ENCODE results near the gene CUL1. TPM values are rescaled to one million over a fixed set of nuclear protein-coding genes. Genes with fewer than 3 reads are reported as not detected.
"Not testable (repeated sequence)": the region's sequence is repeated elsewhere in the genome, so short reads cannot be mapped to it uniquely, and the experiment has no call there.

CUL1 gene
- total RNA-seq, 1 donor from 2014 or later: 69.4 TPM

DNA sequence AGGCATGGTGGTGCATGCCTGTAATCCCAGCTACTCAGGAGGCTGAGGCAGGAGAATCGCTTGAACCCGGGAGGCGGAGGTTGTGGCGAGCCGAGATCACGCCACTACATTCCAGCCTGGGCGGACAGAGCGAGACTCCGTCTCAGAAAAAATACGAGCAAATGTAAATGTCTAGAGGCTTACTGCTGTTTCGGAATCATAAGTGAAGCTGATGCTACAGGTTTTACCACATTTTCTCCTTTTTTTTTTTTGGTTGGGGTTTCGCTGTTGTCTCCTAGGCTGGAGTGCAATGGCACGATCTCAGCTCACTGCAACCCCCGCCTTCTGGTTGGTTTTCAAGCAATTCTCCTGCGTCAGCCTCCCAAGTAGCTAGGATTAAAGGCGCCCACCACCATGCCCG lies 11.7 kb downstream of the CUL1 start:
- H3K4me3 Mint-ChIP-seq (ENCODE audit: low read depth); H3K27me3 Mint-ChIP-seq (ENCODE audit: low read depth); H3K27ac Mint-ChIP-seq; H3K9me3 Mint-ChIP-seq; intact Hi-C loops (cut with micrococcal nuclease); DNase-seq (ENCODE audit: low spot score): not testable (repeated sequence)
- Mint-ChIP-seq H3K4me1 (ENCODE audit: low read depth) (peaks cover 67% of the 10 kb centered on the region), H3K36me3 (ENCODE audit: low read depth) (peaks cover 30% of the 10 kb centered on the region)

GRCh38 chr7:148711191-148712102 lies 12.7 kb downstream of the CUL1 start:
- DNase-seq (ENCODE audit: low spot score): no peak
- Mint-ChIP-seq H3K27me3 (ENCODE audit: low read depth) (no peaks in the 10 kb centered on the region), H3K36me3 (ENCODE audit: low read depth) (peaks cover 34% of the 10 kb centered on the region), H3K27ac (no peak overlapping the region), H3K4me1 (ENCODE audit: low read depth) (peaks cover 65% of the 10 kb centered on the region), H3K9me3 (no peaks in the 10 kb centered on the region), H3K4me3 (ENCODE audit: low read depth) (no peak overlapping the region)
- intact Hi-C loops (cut with micrococcal nuclease): no loop called here

- no peaks in the 10 kb centered on the region for H3K27me3 Mint-ChIP-seq (ENCODE audit: low read depth)
- H3K27ac Mint-ChIP-seq: peak overlapping the region; percentile 12
- H3K4me3 Mint-ChIP-seq (ENCODE audit: low read depth): no peak overlapping the region
- no peaks in the 10 kb centered on the region for H3K9me3 Mint-ChIP-seq
- peaks cover 44% of the 10 kb centered on the region for H3K36me3 Mint-ChIP-seq (ENCODE audit: low read depth)
- DNase-seq (ENCODE audit: low spot score): no peak
- H3K4me1 Mint-ChIP-seq (ENCODE audit: low read depth): peaks cover 63% of the 10 kb centered on the region
- intact Hi-C loops (cut with micrococcal nuclease): no loop called here
Observed at GRCh38 chr7:148712678-148713329, 14.1 kb downstream of the CUL1 start.

DNA sequence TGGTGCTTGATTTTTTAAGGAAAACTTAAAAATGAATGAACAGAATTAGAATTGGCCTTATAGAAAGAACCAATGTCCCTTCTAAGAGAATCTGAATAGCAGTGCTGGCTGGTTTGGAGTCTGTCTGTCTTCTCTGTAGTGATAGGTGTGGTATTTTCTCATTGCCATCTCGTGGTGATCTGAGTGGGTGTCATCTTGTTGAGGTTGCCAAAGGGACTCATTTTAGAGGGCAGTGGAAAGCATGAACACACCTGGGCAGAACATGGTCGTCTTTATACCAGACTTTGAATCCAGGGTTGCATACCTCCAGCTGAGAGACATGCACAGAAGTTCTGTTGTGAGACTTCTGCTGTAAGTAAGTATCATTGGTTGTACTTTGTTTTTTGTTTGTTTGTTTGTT lies 15.8 kb downstream of the CUL1 start:
- DNase-seq (ENCODE audit: low spot score): no peak
- Mint-ChIP-seq H3K9me3 (no peaks in the 10 kb centered on the region), H3K27ac (no peak overlapping the region), H3K4me3 (ENCODE audit: low read depth) (no peak overlapping the region), H3K36me3 (ENCODE audit: low read depth) (peaks cover 47% of the 10 kb centered on the region), H3K4me1 (ENCODE audit: low read depth) (peaks cover 58% of the 10 kb centered on the region), H3K27me3 (ENCODE audit: low read depth) (no peaks in the 10 kb centered on the region)
- intact Hi-C loops (cut with micrococcal nuclease): no loop called here

DNA sequence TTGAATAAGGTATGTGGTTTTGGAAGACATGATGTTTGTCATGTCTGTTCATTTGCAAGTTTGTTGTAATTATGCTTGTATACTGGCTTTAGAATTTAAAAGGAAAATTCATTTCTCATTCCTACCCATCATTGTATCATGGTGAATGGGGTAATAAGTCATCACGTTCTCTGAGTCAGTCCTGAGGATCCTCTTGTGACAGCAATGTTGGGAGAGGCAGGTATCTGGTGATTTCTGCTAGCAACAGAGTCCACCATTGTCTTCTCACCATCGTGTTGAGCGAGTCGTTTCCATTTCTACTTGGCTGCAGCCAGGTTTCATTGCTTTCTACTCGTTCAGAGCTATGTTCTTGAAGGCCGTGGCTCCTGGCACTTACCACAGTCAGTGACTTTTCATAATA lies 16.3 kb downstream of the CUL1 start:
- H3K9me3 Mint-ChIP-seq: no peaks in the 10 kb centered on the region
- no peak overlapping the region for H3K4me3 Mint-ChIP-seq (ENCODE audit: low read depth)
- H3K27ac Mint-ChIP-seq: no peak overlapping the region
- H3K27me3 Mint-ChIP-seq (ENCODE audit: low read depth): no peaks in the 10 kb centered on the region
- H3K36me3 Mint-ChIP-seq (ENCODE audit: low read depth): peaks cover 47% of the 10 kb centered on the region
- H3K4me1 Mint-ChIP-seq (ENCODE audit: low read depth): peaks cover 58% of the 10 kb centered on the region
- intact Hi-C loops (cut with micrococcal nuclease): no loop called here
- DNase-seq (ENCODE audit: low spot score): no peak

- peaks cover 43% of the 10 kb centered on the region for H3K36me3 Mint-ChIP-seq (ENCODE audit: low read depth)
- no peak overlapping the region for H3K27ac Mint-ChIP-seq
- H3K9me3 Mint-ChIP-seq: no peaks in the 10 kb centered on the region
- H3K27me3 Mint-ChIP-seq (ENCODE audit: low read depth): no peaks in the 10 kb centered on the region
- H3K4me1 Mint-ChIP-seq (ENCODE audit: low read depth): peaks cover 55% of the 10 kb centered on the region
- intact Hi-C loops (cut with micrococcal nuclease): no loop called here
- DNase-seq (ENCODE audit: low spot score): no peak
- H3K4me3 Mint-ChIP-seq (ENCODE audit: low read depth): no peak overlapping the region
Observed at GRCh38 chr7:148717266-148717793, 18.6 kb downstream of the CUL1 start.

DNA sequence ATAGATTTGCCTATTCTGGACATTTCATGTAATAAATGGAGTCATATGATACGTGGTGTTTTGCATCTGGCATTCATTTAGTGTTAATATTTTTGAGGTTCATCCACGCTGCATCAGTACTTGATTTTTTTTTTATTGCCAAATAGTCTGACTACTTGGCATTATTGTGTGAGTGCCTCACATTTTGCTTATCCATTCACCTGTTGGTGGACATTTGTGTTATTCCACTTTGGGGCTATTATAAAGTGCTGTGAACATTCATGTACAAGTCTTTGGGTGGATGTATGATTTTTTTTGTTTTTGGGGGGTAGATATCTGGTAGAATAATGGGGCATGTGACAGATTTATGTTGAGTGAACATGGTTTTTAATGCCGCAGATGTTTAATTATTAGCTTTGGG lies 19.7 kb downstream of the CUL1 start:
- no peak for DNase-seq (ENCODE audit: low spot score)
- Mint-ChIP-seq H3K4me1 (ENCODE audit: low read depth) (peaks cover 57% of the 10 kb centered on the region), H3K36me3 (ENCODE audit: low read depth) (peaks cover 37% of the 10 kb centered on the region), H3K9me3 (no peaks in the 10 kb centered on the region), H3K27me3 (ENCODE audit: low read depth) (no peaks in the 10 kb centered on the region), H3K4me3 (ENCODE audit: low read depth) (no peak overlapping the region), H3K27ac (no peak overlapping the region)
- intact Hi-C loops (cut with micrococcal nuclease): no loop called here

DNA sequence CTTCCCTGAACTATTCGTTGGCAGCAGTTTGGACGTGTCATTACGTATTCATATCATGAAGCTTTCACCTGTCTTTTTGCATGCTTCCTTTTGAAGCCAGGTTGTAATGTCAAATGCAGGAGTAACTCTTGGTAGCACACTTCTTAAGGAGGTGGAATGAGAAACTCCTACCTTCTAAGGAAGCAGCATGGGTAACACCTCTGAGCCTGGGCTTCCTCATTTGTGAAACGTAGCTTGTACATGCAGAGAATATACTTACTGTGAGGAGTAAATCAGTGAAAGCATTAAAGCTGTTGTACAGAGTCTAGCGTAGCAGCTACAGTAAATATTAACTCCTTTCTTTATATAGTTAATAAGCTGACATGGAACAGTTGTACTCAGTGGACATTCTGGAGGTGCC lies 21.1 kb downstream of the CUL1 start:
- H3K36me3 Mint-ChIP-seq (ENCODE audit: low read depth): peaks cover 33% of the 10 kb centered on the region
- no peaks in the 10 kb centered on the region for H3K27me3 Mint-ChIP-seq (ENCODE audit: low read depth)
- H3K4me3 Mint-ChIP-seq (ENCODE audit: low read depth): no peak overlapping the region
- H3K9me3 Mint-ChIP-seq: no peaks in the 10 kb centered on the region
- H3K4me1 Mint-ChIP-seq (ENCODE audit: low read depth): peaks cover 60% of the 10 kb centered on the region
- DNase-seq (ENCODE audit: low spot score): no peak
- intact Hi-C loops (cut with micrococcal nuclease): no loop called here
- H3K27ac Mint-ChIP-seq: no peak overlapping the region

GRCh38 chr7:148720472-148720871 lies 21.8 kb downstream of the CUL1 start:
- intact Hi-C loops (cut with micrococcal nuclease): no loop called here
- Mint-ChIP-seq H3K27ac (no peak overlapping the region), H3K27me3 (ENCODE audit: low read depth) (no peaks in the 10 kb centered on the region), H3K4me1 (ENCODE audit: low read depth) (peaks cover 60% of the 10 kb centered on the region), H3K36me3 (ENCODE audit: low read depth) (peaks cover 26% of the 10 kb centered on the region), H3K9me3 (no peaks in the 10 kb centered on the region), H3K4me3 (ENCODE audit: low read depth) (no peak overlapping the region)
- no peak for DNase-seq (ENCODE audit: low spot score)

DNA sequence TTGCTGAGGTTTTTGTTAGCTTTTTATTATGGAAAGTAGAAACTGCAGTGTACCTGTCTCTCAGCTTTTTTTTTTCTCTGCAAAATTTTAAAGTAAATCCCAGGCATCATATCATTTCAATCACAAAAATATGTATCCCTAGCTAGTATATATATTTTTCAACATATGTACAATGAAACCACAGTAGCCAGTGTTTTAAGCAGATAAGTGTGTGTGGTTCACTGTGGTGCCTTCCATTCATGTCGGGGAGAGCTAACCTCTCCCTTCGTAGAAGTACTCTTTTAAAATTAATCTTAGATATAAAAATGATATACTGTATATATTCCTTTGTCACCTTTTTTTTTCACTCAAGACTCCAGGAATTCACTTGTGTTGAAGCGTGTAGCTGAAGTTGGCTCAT lies 22.7 kb downstream of the CUL1 start:
- intact Hi-C loops (cut with micrococcal nuclease): no loop called here
- H3K4me3 Mint-ChIP-seq (ENCODE audit: low read depth): no peak overlapping the region
- no peaks in the 10 kb centered on the region for H3K9me3 Mint-ChIP-seq
- no peak for DNase-seq (ENCODE audit: low spot score)
- H3K36me3 Mint-ChIP-seq (ENCODE audit: low read depth): peaks cover 19% of the 10 kb centered on the region
- H3K27me3 Mint-ChIP-seq (ENCODE audit: low read depth): no peaks in the 10 kb centered on the region
- peaks cover 65% of the 10 kb centered on the region for H3K4me1 Mint-ChIP-seq (ENCODE audit: low read depth)
- H3K27ac Mint-ChIP-seq: no peak overlapping the region

GRCh38 chr7:148722340-148723165 lies 23.9 kb downstream of the CUL1 start:
- intact Hi-C loops (cut with micrococcal nuclease): no loop called here
- Mint-ChIP-seq H3K27ac (peak overlapping the region; percentile 28), H3K4me1 (ENCODE audit: low read depth) (peaks cover 65% of the 10 kb centered on the region), H3K27me3 (ENCODE audit: low read depth) (no peaks in the 10 kb centered on the region), H3K9me3 (no peaks in the 10 kb centered on the region), H3K4me3 (ENCODE audit: low read depth) (no peak overlapping the region), H3K36me3 (ENCODE audit: low read depth) (peaks cover 12% of the 10 kb centered on the region)
- no peak for DNase-seq (ENCODE audit: low spot score)

- Mint-ChIP-seq H3K36me3 (ENCODE audit: low read depth) (peaks cover 13% of the 10 kb centered on the region), H3K27ac (no peak overlapping the region), H3K4me1 (ENCODE audit: low read depth) (peaks cover 68% of the 10 kb centered on the region), H3K27me3 (ENCODE audit: low read depth) (no peaks in the 10 kb centered on the region), H3K9me3 (no peaks in the 10 kb centered on the region), H3K4me3 (ENCODE audit: low read depth) (no peak overlapping the region)
- DNase-seq (ENCODE audit: low spot score): no peak
- intact Hi-C loops (cut with micrococcal nuclease): no loop called here
Observed at GRCh38 chr7:148723166-148723559, 24.5 kb downstream of the CUL1 start.
